HL-60 (cell line): ENCODE measurements around the gene ZNF805.

Experiments
- GABPA ChIP-seq: IDR thresholded peaks from 2 replicates; pipeline ENCODE4 v1.6.1; 2012; ENCODE audit warnings: low read depth
- POLR2AphosphoS5 ChIP-seq: IDR thresholded peaks from 2 replicates; pipeline ENCODE4 v1.6.1; 2012; ENCODE audit warnings: low read depth
- REST ChIP-seq: IDR thresholded peaks from 2 replicates; pipeline ENCODE4 v1.6.1; 2012; ENCODE audit warnings: low read depth; ENCODE audit not compliant: insufficient replicate concordance
- SPI1 ChIP-seq: IDR thresholded peaks from 2 replicates; pipeline ENCODE4 v1.6.1; 2012; ENCODE audit warnings: low read depth, mild to moderate bottlenecking, borderline replicate concordance
- TF ChIP-seq, protein P1 (sequence below): IDR thresholded peaks from one replicate; pipeline ENCODE4 v1.5.1; 2011; ENCODE audit warnings: low read length, control low read depth, inconsistent platforms; ENCODE audit not compliant: insufficient read depth

- TF ChIP-seq REST (no peak), SPI1 (no peak), GABPA (no peak), POLR2AphosphoS5 (no peak)
- TF ChIP-seq, protein P1, sequence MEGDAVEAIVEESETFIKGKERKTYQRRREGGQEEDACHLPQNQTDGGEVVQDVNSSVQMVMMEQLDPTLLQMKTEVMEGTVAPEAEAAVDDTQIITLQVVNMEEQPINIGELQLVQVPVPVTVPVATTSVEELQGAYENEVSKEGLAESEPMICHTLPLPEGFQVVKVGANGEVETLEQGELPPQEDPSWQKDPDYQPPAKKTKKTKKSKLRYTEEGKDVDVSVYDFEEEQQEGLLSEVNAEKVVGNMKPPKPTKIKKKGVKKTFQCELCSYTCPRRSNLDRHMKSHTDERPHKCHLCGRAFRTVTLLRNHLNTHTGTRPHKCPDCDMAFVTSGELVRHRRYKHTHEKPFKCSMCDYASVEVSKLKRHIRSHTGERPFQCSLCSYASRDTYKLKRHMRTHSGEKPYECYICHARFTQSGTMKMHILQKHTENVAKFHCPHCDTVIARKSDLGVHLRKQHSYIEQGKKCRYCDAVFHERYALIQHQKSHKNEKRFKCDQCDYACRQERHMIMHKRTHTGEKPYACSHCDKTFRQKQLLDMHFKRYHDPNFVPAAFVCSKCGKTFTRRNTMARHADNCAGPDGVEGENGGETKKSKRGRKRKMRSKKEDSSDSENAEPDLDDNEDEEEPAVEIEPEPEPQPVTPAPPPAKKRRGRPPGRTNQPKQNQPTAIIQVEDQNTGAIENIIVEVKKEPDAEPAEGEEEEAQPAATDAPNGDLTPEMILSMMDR, result no peak
Observed at GRCh38 chr19:57242821-57243220, 2.4 kb downstream of the ZNF805 start.
